ENCODE results near the gene SETX.
A peak's percentile ranks its signal among the peaks of the same experiment; 100 is the strongest.
"Not testable (repeated sequence)": the region's sequence is repeated elsewhere in the genome, so short reads cannot be mapped to it uniquely, and the experiment has no call there.

Gene SETX

GRCh38 chr9:132354637-132355355, at the start of gene SETX:
TSS of gene SETX (minus strand) at chr9:132354986. CDS start at chr9:132349428, 5,558 bp downstream.
- peak; percentile 99 to 100 (median 100) for DNase-seq

- no peak for DNase-seq
Measured at GRCh38 chr9:132404228-132404881, 49.6 kb upstream of the SETX start.

GRCh38 chr9:132401824-132402223, 47.0 kb upstream of the SETX start:
- DNase-seq = no peak

- DNase-seq = no peak
Measured at GRCh38 chr9:132395560-132395959, 40.8 kb upstream of the SETX start.

GRCh38 chr9:132391449-132391848, 36.7 kb upstream of the SETX start:
- DNase-seq = no peak

- no peak for DNase-seq
Measured at GRCh38 chr9:132390966-132391365, 36.2 kb upstream of the SETX start.

- DNase-seq = no peak
Measured at GRCh38 chr9:132387133-132387532, 32.3 kb upstream of the SETX start.

- no peak for DNase-seq
Measured at GRCh38 chr9:132384376-132384775, 29.6 kb upstream of the SETX start.

GRCh38 chr9:132383462-132383883, 28.7 kb upstream of the SETX start:
- DNase-seq = no peak

- peak in 2 of 3 donors; percentile 53 to 63 for DNase-seq
Measured at GRCh38 chr9:132381966-132382541, 27.3 kb upstream of the SETX start.

GRCh38 chr9:132378416-132378815, 23.6 kb upstream of the SETX start:
- DNase-seq = not testable (repeated sequence)

GRCh38 chr9:132377769-132378168, 23.0 kb upstream of the SETX start:
- not testable (repeated sequence) for DNase-seq

GRCh38 chr9:132372177-132373095, 17.6 kb upstream of the SETX start:
- DNase-seq = peak; percentile 71 to 85 (median 74)

GRCh38 chr9:132370592-132370991, 15.8 kb upstream of the SETX start:
- DNase-seq = no peak

- DNase-seq = no peak
Measured at GRCh38 chr9:132369421-132369820, 14.6 kb upstream of the SETX start.

- no peak for DNase-seq
Measured at GRCh38 chr9:132367613-132368313, 13.0 kb upstream of the SETX start.

GRCh38 chr9:132366481-132366880, 11.7 kb upstream of the SETX start:
- DNase-seq = peak; percentile 49 to 79 (median 77)

GRCh38 chr9:132365986-132366385, 11.2 kb upstream of the SETX start:
- DNase-seq = peak; percentile 33 to 69 (median 69)

GRCh38 chr9:132364068-132364467, 9.3 kb upstream of the SETX start:
- DNase-seq = no peak

GRCh38 chr9:132357764-132358163, 3.0 kb upstream of the SETX start:
- no peak for DNase-seq

GRCh38 chr9:132356324-132356924, 1.6 kb upstream of the SETX start:
- DNase-seq = peak; percentile 6 to 33 (median 17)
